ENCODE results near the gene CACNA1H. TPM values are rescaled to one million over a fixed set of nuclear protein-coding genes. Genes with fewer than 3 reads are reported as not detected.
A peak's percentile ranks its signal among the peaks of the same experiment; 100 is the strongest.

CACNA1H gene
- total and polyA plus RNA-seq, 2 of the 8 experiments (the other 6 are each of a cell fraction or from before 2014, with no cell fraction given) = 14.0 to 28.7 TPM

GRCh38 chr16:1198194-1198593, 45.3 kb downstream of the CACNA1H start:
- H3K14ac ChIP-seq (ENCODE audit: insufficient read length) = no peak overlapping the region
- H3K23ac ChIP-seq (ENCODE audit: insufficient read length) = no peak overlapping the region
- CTCF ChIA-PET (ENCODE audit: partially characterized antibody) = no interaction called here
- H3K18ac ChIP-seq (ENCODE audit: extremely low read depth, low read length) = no peak overlapping the region
- DNase-seq (ENCODE audit: low read depth in 1 of 2, low spot score in 2 of 2) (no peak), FAIRE-seq (no peak)
- peaks cover 0 to 20% (median 3%) of the 10 kb centered on the region in 4 experiments; a peak in 4 of 8 replicates for H3K36me3 ChIP-seq (ENCODE audit: control insufficient read depth in 2 of 4, insufficient read depth in 4 of 4, low read length in 3 of 4)
- H4K20me1 ChIP-seq (replicated peaks in 1 of 2; ENCODE audit: control insufficient read depth in 1 of 2, insufficient read depth in 2 of 2, low read length in 2 of 2) = peaks cover 11 to 34% of the 10 kb centered on the region in 2 experiments
- H3K79me2 ChIP-seq (ENCODE audit: control insufficient read depth in 1 of 2, insufficient read depth in 2 of 2, low read length in 2 of 2) = no peaks in the 10 kb centered on the region
- no peak overlapping the region for H3K9ac ChIP-seq (replicated peaks in 1 of 4; ENCODE audit: extremely low read depth in 1 of 4, low read depth in 3 of 4, low read length in 3 of 4)
- H3K4me3 ChIP-seq (ENCODE audit: extremely low read depth in 1 of 4, insufficient read depth in 2 of 4, low read depth in 3 of 4, low read length in 4 of 4) = no peak overlapping the region
- H4K8ac ChIP-seq (ENCODE audit: extremely low read depth, insufficient read depth, low read length) = no peak overlapping the region
- H3K4me2 ChIP-seq (ENCODE audit: insufficient read depth in 1 of 2, low read depth in 2 of 2, low read length in 2 of 2) = no peak overlapping the region
- no peak overlapping the region for H2BK5ac ChIP-seq (ENCODE audit: low read depth, low read length)
- no peaks in the 10 kb centered on the region for H3K27me3 ChIP-seq (replicated peaks in 1 of 4; ENCODE audit: control insufficient read depth in 3 of 4, extremely low read depth in 1 of 4, insufficient read depth in 3 of 4, low read length in 3 of 4)
- no peak overlapping the region for H3K56ac ChIP-seq (replicated peaks; ENCODE audit: insufficient read length, low read depth, low read length)
- no peaks in the 10 kb centered on the region; the same call in 1 of the 2 replicates for H3K79me1 ChIP-seq (ENCODE audit: low read depth, low read length)
- no peak overlapping the region for H2AFZ ChIP-seq (ENCODE audit: low read length)
- H2BK15ac ChIP-seq (ENCODE audit: low read length) = no peak overlapping the region
- H3K4me1 ChIP-seq (replicated peaks in 1 of 4; ENCODE audit: control insufficient read depth in 3 of 4, insufficient read depth in 4 of 4, low read length in 3 of 4) = peaks cover 0 to 5% (median 2%) of the 10 kb centered on the region in 4 experiments; a peak in 4 of 7 replicates
- H3K23me2 ChIP-seq (ENCODE audit: low read depth, low read length) = no peaks in the 10 kb centered on the region
- no peaks in the 10 kb centered on the region for H3K9me3 ChIP-seq (ENCODE audit: insufficient read depth in 2 of 2, low read depth in 1 of 2, low read length in 1 of 2)
- 94% methylated on average over 18 of the region's 18 CpGs; no CpG with 5 or more reads in 1 of the 2 experiments for WGBS, 2 experiments (ENCODE audit: extremely low coverage in 1 of 2, insufficient coverage in 1 of 2, insufficient read length in 1 of 2, insufficient replicate concordance in 2 of 2, low coverage in 1 of 2, low lambda C conversion rate in 2 of 2, missing lambda C conversion rate in 1 of 2)
- no peak overlapping the region for H2BK20ac ChIP-seq (ENCODE audit: low read length)
- H4K5ac ChIP-seq (ENCODE audit: insufficient read length, low read depth, low read length) = no peak overlapping the region
- no peak overlapping the region for H2AK5ac ChIP-seq (ENCODE audit: low read depth, low read length)
- no peak overlapping the region for H2BK12ac ChIP-seq (ENCODE audit: low read depth, low read length)
- POLR2A ChIA-PET (ENCODE audit: partially characterized antibody) = no interaction called here
- no peak overlapping the region for H4K91ac ChIP-seq (replicated peaks; ENCODE audit: insufficient read length, low read length)
- H3K27ac ChIP-seq (ENCODE audit: low read depth, low read length) = 0 out of 2 replicates have a peak overlapping the region, but pooled peaks have one; percentile 34
- H2BK120ac ChIP-seq (replicated peaks; ENCODE audit: low read depth, low read length) = no peak overlapping the region
- no peak overlapping the region for H3K4ac ChIP-seq (replicated peaks; ENCODE audit: insufficient read length, low read depth, low read length)
- TF ChIP-seq POLR2AphosphoS5 (IDR thresholded peaks at IDR 0.05; ENCODE audit: low read depth, low read length) = no peak
- TF ChIP-seq CBX5 (IDR thresholded peaks at IDR 0.05; ENCODE audit: low read depth, low read length) = no peak
- TF ChIP-seq PHF8 (conservative IDR thresholded peaks at IDR 0.05; ENCODE audit: low read depth, low read length) = no peak
- TF ChIP-seq TCF12 (IDR thresholded peaks at IDR 0.05; ENCODE audit: low read depth, low read length) = no peak
- TF ChIP-seq FOSL1 (IDR thresholded peaks at IDR 0.05; ENCODE audit: insufficient read depth, low read depth, low read length) = no peak
- no peak for TF ChIP-seq TEAD4 (IDR thresholded peaks at IDR 0.05; ENCODE audit: low read depth, low read length)
- TF ChIP-seq EGR1 (IDR thresholded peaks at IDR 0.05; ENCODE audit: borderline replicate concordance, low read depth, low read length) = no peak
- TF ChIP-seq SUZ12 (IDR thresholded peaks at IDR 0.05; ENCODE audit: low read length) = no peak
- no peak for TF ChIP-seq BACH1 (IDR thresholded peaks at IDR 0.05; ENCODE audit: low read length)
- TF ChIP-seq ZNF274 (IDR thresholded peaks at IDR 0.05; ENCODE audit: borderline replicate concordance, extremely low read depth, low read length) = no peak
- no peak for TF ChIP-seq TAF7 (optimal IDR thresholded peaks at IDR 0.05; ENCODE audit: borderline replicate concordance, low read depth, low read length)
- TF ChIP-seq USF2 (IDR thresholded peaks at IDR 0.05; ENCODE audit: low read length) = no peak
- no peak for TF ChIP-seq HDAC2 (IDR thresholded peaks at IDR 0.05; ENCODE audit: borderline replicate concordance in 1 of 2, low read depth in 2 of 2, low read length in 2 of 2)
